Fibroblast of the aortic adventitia (primary cell): ENCODE results near the gene MTA1. TPM values are rescaled to one million over a fixed set of nuclear protein-coding genes. Genes with fewer than 3 reads are reported as not detected.

ENCODE experiments used
- DNase-seq: peaks from one replicate; pipeline ENCODE4 v3.0.0-alpha.2; 2010; ENCODE audit warnings: low read depth
- H3K4me3 ChIP-seq: 2 replicates; pipeline ENCODE4 v1.5.1; 2011; ENCODE audit warnings: low read depth, mild to moderate bottlenecking, control low read depth, low read length, moderate library complexity
- CTCF ChIP-seq: IDR thresholded peaks from 2 replicates; pipeline ENCODE4 v1.5.1; 2011; ENCODE audit warnings: mild to moderate bottlenecking, low read length, control low read depth, inconsistent platforms; ENCODE audit not compliant: insufficient read depth
- total RNA-seq: library from RNA; depleted of rRNA; stranded (reverse); fragments of >200 nt; gene quantifications from 2 replicates; pipeline ENCODE4 v1.2.3, GENCODE V29; 2012; ENCODE audit warnings: low replicate concordance

The MTA1 gene
- total RNA-seq, 1 donor, result 44.4 TPM

GRCh38 chr14:105458571-105458970 lies 38.9 kb downstream of the MTA1 start:
- no peak for DNase-seq
- H3K4me3 ChIP-seq, result no peak overlapping the region
- no peak for TF ChIP-seq CTCF

GRCh38 chr14:105460116-105460515 lies 40.5 kb downstream of the MTA1 start:
- TF ChIP-seq CTCF, result no peak
- DNase-seq, result no peak
- H3K4me3 ChIP-seq, result no peak overlapping the region

GRCh38 chr14:105460616-105461015 lies 41.0 kb downstream of the MTA1 start:
- H3K4me3 ChIP-seq, result no peak overlapping the region
- no peak for DNase-seq
- no peak for TF ChIP-seq CTCF

- DNase-seq, result no peak
- H3K4me3 ChIP-seq, result no peak overlapping the region
- no peak for TF ChIP-seq CTCF
These were observed 42.3 kb downstream of the MTA1 start for GRCh38 chr14:105461903-105462302.

- no peak for DNase-seq
- TF ChIP-seq CTCF, result no peak
These were observed 44.9 kb downstream of the MTA1 start for GRCh38 chr14:105464501-105464900.

GRCh38 chr14:105465209-105466031 lies 45.8 kb downstream of the MTA1 start:
- no peak for TF ChIP-seq CTCF
- H3K4me3 ChIP-seq, result no peak overlapping the region
- no peak for DNase-seq

More at GRCh38 chr14:105464501-105464900, 44.9 kb downstream of the MTA1 start:
- H3K4me3 ChIP-seq, result no peak overlapping the region
